NCI-H2029 treated with DMSO at 0.1 percent for 48 hours (cell line): ENCODE results near the gene PTPN7.
"Not testable (repeated sequence)": the region's sequence is repeated elsewhere in the genome, so short reads cannot be mapped to it uniquely, and the experiment has no call there.

Experiments
- DNase-seq: peaks from one replicate; lab custom pipeline; 2025; lab: John Stamatoyannopoulos, UW

PTPN7 gene

DNA sequence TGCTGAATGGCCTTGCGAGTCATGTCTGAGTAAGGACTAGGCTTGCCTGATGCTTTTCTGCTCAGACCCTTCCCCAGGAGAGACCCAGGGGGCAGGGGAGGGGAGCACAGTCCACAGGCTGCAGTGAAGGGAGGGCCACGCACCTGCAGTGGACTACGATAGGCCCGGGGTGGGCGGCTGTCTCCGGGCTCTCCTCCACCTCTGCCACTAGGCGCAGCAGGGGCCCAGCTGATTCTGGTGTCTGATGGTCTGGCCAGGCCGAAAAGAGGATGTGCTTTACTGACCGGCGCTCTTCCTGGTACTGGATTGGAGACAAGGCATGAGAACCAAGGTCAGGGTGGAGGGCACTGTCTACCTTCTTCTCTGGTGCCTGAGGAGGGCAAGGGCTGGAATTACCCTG is 8.0 kb downstream of the PTPN7 start:
- no peak for DNase-seq

DNA sequence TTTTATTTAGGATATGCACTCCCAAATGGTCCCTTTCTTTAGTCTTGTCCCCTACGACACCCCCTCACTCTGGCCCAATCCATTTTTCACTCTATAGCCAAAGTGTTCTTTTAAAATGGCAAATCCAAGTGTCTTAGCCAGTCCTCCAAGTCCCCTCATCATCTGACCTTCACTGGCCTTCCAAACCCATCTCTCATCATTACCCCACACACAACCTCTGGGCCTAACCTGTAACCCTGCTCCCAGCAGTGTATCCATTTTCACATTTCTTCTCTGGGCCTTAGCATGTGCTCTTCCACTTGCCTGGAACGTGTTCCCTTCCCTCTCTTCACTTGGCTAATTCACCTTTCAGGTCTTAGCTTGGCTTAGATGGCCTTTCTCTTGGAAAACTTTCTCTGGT is 9.4 kb downstream of the PTPN7 start:
- no peak for DNase-seq

DNA sequence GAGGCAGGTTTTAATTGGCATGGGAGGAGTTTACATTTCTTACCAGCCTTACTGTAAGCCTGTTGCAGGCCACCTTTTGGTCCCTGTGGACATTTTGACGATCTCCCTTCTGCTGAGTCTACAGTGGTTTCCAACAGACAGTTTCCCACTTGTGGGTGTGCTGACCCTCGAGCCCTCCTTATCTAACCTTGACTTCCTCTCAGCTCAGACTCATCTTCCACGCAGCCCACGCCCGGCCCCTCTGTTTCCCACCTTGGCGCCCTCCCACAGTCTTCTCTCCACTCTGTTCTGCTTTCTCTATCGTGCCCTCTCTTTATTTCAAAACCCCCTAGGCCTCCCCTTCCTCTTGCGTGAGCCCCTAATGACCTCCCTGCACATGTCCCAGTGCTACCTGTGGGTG is 9.8 kb downstream of the PTPN7 start:
- DNase-seq: no peak

DNA sequence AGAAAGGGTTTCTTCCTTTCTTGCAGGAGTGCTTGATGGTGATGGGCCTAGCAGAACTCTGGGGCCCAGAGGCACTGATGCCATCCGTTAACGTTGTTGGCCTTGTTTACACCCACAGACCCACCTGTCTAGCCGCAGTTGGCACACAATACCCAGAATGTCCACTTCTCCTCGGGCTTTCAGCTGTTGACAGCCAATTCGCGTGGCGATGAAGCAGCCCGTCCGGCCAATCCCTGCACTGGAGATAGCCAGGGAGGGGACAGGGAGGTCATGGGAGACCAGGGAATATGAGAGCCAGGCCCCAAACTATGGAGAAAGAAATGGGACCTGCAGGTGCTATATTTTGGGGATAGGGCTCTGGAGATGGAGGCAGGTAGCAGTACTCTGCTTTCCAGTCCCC is 10.2 kb downstream of the PTPN7 start:
- DNase-seq: no peak

DNA sequence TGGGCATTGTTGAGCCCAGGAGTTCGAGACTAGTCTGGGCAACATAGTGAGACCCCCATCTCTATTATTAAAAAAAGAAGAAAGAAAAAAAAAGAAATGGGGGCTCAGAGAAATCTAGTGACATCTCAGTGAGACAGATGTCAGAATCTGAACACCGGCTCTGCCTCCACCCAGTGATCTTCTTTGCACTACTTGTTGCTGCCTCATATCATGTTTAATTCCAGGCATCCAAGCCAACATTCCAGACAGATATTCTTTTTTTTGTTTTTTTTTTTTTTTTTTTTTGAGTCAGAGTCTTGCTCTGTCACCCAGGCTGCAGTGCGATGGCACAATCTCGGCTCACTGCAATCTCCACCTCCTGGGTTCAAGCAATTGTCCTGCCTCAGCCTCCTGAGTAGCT is 10.8 kb downstream of the PTPN7 start:
- no peak for DNase-seq

DNA sequence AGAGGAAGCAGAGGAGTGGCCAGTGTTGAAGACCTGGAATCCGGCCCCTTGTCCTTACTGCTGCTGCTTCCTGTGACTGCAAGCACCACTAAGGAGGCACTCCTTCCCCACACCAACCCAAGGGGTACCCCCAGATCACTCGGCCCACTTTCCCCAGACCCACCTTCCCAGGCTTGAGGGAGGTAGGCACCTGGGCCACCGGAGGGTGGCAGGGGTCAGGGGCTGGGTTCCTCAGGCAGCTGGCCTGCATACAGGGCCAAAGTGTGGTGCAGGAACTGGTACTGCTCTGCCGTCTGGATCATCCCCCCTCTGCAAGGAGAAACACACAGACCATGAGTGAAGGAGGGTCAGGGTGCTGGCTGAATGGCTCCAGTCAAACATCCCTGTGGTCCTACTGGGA is 12.0 kb downstream of the PTPN7 start:
- DNase-seq: no peak

DNA sequence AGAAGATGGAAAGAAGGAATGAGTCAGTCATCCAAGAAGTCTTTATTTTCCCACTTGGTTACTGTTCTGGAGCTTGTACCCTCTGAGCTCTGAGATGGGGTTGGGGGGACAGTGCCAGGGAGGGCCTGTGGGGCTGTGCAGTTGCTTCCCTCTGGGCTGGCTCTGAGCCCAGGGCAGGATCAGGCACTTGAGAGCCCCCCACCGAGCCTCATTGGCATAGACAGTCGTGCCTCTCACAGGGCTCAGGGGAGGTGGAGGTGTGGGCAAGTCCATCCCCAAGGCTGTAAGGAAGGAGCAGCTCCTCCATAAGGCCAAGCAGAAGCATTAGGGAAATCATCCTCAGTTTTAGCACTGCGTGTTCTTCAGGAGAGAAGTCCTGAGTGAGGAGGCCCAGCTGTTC is 13.4 kb downstream of the PTPN7 start:
- no peak for DNase-seq

DNA sequence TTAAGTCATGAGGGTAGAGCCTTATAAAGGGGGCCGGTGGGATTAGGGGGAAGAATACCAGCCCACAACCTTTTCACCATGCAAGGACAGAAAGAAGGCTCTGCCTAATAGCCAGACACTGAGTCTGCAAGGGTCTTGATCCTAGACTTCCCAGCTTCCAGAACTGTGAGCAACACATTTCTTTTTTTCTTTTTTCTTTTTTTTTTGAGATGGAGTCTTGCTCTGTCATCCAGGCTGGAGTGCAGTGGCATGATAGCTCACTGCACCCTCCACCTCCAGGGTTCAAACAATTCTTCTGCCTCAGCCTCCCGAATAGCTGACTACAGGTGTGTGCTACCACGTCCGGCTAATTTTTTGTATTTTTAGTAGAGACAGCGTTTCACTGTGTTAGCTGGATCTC is 14.1 kb downstream of the PTPN7 start:
- DNase-seq: no peak

DNA sequence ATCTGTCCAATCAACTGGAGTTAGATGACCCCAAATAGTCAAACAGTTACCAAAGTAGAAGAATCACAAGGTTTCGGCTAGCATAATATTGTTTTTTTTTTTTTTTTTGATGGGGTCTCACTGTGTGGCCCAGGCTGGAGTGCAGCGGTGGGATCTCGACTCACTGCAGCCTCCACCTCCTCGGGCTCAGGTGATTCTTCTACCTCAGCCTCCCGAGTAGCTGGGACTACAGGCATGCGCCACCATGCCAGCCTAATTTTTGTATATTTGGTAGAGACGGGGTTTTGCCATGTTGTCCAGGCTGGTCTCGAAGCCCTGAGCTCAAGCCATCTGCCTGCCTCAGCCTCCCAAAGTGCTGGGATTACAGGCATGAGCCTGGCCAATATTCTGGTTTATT is 14.7 kb downstream of the PTPN7 start:
- DNase-seq: not testable (repeated sequence)

DNA sequence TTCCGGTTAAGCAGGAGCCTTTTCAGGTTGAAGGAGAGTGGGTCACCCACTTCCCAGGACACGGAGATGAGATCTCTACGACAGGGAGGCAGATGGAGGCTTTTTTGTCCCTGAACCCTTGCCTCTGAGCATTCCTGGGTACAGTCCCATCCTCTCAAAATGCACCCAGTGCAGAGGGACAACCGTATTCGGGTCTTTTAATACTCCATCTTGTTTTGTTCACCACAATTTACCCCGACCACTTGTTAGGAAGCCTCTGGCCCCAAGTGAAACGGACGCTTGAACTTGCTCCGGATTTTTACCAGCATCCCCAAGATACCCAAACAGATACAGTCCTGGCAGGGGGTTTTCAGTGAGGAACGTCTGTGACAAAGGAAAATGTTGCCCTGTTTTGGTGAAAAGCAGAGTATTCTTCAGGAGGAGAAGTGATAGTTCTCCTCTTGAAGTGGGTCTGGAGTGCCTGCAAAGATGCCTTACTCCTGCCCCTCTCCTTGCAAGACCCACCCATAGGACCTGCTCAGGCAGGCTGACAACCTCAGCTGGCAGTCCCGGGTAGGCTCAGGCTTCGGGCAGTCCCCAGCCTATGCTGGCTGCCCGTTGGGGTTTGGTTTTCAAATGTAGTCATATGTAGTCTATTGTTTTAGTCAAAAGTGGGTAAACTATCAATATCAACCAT is 15.2 kb downstream of the PTPN7 start:
- no peak for DNase-seq

DNA sequence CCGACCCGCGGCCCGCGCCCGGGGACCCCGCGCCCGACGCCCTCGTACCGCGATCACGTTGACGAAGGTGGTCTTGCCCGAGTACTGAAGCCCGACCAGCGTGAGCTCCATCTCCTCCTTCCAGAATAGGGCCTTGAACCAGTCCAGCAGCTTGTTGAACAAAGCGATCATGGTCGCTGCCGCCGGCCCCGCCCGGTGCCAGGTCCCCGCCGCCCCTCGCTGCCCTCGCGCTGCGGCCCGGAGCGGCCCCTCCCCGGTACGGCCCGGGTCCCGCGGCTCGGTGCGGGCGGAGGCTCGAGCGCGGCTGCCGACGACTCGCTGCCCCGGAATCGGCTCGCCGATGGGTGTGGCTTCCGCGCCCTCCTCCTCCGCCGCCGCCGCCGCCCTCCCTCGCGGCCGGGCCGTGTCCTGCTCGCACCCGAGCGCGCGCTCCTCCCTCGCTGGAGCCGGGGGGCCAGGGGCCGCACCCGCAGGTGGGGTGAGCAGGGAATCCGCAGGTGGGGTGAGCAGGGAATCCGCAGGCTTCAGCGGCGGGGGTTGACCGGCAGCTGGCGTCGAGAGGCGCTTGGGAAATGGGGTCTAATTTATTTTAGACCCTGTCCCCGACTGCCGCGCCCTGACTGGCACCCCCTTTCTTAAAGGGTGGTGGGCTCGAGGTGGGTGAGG is 15.9 kb downstream of the PTPN7 start, which contains the start of gene ARL8A:
Gene ARL8A (minus strand): TSS at position 336 of the 666 bp plus-strand sequence. CDS start 165 bp downstream, at position 171.
- no peak for DNase-seq

DNA sequence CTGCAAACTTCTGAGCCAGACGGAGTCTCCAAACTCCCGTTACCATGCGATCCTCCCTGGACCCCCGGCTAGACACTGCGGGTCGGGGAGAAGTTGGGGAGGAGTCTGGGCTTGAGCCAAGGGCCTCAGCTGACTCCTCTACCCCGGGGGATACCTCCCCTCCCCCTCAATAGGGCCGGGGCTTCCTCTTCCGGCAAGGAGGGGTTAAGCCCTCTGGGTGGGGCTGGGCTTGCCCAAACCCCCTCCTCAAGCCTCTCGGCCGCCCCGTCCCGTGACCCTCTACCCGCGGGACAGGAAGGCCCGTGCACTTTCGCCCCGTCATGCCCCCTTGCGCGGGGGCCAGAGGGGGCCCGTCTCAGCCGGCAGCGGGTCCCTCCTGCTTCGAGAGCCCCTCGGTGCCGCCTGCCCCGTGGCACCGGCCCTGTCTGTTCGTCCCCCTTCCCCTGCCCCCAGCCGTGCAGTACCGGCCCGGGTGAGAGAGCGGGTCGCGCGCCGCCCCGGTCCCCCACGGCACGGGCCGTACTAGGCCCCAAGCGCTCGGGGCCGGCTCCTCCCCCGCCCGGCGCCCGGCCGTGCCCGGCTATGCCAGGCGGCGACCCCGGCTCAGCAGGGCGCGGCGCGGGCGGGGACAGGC is 16.5 kb downstream of the PTPN7 start:
- DNase-seq: no peak

DNA sequence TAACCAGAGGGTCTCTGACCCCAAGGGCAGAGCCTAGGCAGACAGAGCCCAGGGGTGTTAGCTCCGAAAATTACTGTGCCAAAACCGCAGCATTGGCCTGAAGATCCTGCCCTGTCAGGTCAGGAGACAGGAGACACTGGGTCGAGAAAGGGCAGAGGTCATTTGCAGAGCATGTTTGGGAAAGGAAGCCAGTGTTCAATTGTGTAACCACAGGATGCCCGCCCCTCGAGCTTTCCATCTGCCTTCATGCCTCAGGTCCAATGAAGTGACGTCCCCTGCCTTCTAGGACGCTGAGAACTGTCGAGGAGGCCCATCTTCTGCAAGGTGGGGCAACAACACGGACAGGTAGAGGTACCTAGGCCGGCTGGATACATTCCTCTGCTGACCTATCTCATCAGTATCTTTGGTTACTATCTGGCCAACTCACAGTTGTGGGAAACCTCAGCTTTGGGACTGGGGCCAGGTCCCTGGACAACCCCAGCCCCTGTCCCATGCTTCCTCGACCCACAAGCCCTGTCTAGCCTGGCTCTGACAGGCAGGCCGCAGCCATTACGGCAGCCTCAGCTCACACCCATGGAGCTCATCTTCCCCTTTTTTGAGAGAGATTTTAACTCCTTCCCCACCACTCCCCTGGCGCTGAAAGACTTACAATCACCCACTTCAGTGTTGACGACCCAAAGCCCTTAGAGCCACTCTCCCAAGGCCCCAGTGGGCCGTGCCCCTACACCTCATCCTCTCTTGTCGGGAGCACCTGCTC is 17.2 kb downstream of the PTPN7 start:
- no peak for DNase-seq

DNA sequence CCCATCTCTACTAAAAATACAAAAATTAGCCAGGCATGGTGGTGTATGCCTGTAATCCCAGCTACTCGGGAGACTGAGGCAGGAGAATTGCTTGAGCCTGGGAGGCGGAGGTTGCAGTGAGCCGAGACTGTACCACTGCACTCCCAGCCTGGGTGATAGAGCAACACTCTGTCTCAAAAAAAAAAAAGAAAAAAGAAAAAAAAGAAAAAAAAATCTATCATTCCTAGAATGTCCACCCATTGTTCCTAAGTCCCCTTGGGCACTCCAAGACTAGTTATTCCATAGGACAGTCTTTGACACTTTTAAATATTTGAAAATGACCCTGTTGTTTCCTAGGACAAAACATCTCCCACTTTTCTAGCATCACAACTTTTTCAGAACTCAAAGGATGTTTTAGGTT is 18.9 kb downstream of the PTPN7 start:
- DNase-seq: not testable (repeated sequence)

DNA sequence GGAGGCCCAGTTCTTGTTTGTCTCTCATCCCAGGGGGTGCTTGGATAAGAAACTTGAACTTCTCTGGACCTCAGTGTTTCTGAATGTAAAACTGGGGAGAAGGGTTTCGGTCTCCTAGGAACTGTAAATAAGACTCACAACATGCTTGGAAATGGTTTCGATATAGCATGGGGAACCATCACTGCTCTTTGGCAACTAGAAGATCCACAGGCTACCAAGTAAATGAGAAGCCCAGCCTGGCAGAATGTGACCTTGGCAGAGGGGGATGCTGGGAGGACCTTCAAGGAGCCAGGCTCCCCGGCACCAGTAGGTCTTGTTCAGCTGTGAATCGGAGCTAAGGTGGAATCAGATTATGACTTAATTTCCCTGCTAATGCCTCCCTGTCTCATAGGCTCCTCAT is 19.6 kb downstream of the PTPN7 start:
- no peak for DNase-seq

DNA sequence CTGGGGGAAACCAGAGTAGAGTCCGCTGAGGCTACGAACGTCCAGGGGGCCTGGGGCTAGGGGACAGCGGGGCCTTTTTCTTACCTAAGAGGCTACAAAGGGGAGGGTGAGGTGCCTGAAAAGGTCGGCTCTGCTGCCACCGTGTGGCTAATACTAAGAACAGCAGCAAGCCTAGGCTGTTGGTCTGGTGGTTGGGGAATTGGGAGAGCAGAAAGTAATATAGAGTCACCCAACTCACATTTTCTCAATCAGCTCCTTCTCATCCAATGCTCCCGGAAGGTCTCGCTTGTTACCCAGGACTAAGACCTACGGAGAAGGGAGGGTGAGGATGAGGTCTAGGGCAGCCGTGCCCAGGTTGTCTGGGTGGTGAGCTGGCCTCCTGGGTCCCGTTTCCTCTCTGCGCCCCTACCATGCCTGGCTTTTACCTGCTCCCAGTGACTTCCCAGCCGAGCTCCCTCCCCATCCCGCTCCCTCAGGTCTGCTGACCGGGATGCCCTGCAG is 25.1 kb downstream of the PTPN7 start:
- DNase-seq: peak; percentile 16

DNA sequence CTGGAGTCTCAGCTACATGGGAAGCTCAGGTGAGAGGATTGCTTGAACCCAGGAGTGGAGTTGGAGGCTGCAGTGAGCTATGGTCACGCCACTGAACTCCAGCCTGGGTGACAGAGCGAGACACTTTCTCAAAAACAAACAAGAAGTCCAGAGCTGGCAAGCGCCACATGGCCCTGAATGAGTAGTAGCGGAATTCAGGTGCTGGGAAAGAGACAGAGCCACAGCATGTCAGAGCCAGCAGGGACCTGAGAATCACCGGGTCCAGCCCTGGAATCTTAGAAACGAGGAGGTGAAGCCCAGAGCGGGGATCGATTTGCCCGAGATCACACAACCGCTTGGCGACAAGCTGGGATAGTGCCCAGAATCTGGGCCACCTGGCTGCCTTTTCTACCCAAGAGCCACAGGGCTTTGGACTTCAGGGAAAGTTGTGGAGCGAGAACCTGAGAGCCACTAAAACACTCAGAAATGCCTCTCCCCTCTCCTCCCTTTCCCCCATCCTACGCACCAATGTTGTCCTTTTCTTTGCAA is 25.7 kb downstream of the PTPN7 start:
- no peak for DNase-seq

DNA sequence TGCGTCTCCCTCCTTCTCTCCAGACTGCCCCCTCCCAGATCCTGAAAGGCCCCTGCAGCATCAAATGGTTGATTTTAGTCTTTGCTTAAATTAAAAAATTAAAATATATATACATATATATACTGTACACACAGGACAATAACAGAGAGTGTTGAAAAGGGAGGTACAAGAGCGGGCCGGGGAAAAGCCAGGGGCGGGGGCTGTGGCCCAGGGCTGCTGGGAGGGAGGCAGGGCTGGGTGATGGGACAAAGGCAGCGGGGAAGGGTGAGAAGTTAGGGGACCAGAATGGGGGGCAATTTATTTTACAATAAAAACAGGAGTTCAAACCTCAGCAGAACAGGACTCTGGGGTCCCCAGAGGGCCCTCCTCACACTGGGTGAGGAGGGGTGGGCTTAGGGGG is 26.4 kb downstream of the PTPN7 start:
- DNase-seq: no peak

DNA sequence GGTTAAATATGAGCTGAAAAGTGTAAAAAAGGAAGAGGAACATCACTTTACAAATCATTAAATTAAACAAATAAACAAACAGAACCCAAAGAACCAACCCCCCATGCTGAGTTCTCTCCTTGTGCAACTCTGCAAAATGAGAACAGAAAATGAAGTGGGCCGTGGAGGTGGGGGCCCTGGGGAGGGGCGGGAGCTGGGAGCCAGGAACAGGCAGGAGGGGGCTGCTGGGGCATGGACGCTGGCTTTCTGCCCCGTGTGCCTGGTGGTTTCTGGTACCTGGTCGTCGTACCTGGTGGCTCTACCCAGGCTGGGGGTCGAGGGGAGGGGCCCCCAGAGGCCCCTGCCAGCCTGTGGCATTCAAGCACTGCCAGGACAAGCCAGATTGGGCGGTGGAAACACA is 26.9 kb downstream of the PTPN7 start:
- no peak for DNase-seq

DNA sequence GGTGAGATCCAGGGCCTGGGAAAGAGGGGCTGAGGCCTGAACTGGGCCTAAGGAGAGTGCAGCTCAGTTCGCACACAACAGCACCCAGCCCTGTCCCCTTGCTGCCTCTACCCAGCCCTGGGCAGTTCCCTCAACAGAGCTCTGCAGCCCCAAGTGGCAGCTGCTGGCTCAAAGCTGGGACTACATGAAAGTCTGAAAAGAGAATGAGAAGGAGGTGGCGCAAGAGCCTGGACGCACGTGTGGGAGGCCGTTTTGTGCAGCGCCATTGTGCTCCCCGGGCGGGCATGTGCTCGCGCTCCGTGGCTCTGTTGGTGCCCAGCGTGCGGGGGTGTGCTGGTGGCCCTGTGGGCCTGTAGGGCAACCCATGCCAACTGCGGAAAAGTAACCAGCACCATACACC is 27.4 kb downstream of the PTPN7 start:
- no peak for DNase-seq

DNA sequence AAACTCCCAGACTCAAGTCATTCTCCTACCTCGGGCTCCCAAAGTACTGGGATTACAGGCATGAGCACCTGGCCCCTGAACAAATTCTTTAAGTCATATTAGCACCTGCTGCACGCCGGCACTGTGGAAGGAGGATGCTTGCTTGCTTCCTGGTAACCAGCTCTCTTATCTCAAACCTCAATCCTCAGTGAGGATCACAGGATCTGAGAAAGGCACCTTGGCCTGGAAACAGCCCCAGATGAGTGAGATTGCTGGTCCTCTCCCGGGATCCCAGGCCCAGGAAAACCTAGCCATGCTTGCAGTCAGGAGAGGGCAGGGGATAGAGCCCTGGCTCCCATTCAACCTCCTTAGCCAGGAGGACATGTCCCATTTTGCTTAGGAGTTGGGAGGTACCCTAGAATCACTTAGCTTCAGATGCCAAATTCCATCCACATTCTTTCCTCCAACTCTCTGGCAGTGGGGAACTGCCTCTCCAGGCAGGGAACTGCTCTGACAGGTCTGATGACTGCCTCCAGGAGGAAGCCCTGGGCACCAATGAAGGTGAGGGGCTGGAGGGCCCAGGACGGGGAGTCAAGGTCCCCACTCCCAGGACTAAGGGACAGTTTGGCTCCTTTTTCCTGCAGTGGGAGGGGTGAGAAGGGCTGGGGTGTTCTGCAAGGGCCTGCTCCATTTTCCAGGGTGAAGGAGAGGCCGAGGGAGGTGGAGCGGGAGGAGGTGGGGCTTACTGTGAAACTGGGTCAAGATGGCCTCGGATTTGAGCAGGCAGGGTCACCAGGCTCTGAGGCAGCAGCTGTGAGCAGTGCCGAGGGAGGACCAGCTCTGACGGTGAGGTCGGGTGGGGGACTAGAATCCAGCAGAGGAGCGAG is 28.2 kb downstream of the PTPN7 start:
- DNase-seq: no peak
